Transverse colon (tissue), 4 donors: ENCODE measurements around the gene FBN2. TPM values are rescaled to one million over a fixed set of nuclear protein-coding genes. Genes with fewer than 3 reads are reported as not detected.

Source experiments
- DNase-seq: peaks from one replicate; pipeline ENCODE4 v3.0.0-alpha.2; 2019
- H3K27ac ChIP-seq, 4 donors: fragments of 200-600 bp; sonication (generic); 2 replicates each; pipeline ENCODE4 v1.5.1; 2016 to 2018; ENCODE audit warnings: inconsistent platforms in 4 of 4
- H3K27me3 ChIP-seq: fragments of 200-600 bp; sonication (generic); 2 replicates; pipeline ENCODE4 v1.5.1; 2017; ENCODE audit warnings: inconsistent platforms
- H3K36me3 ChIP-seq, 4 donors: fragments of 200-600 bp; sonication (generic); 2 replicates each; pipeline ENCODE4 v1.5.1; 2017 to 2019; ENCODE audit warnings: inconsistent platforms in 4 of 4
- H3K4me1 ChIP-seq, 4 donors: fragments of 200-600 bp; sonication (generic); 2 replicates each; pipeline ENCODE4 v1.5.1; 2017 to 2020; ENCODE audit warnings: inconsistent platforms in 4 of 4
- H3K4me3 ChIP-seq, 4 donors: fragments of 200-600 bp; sonication (generic); 1 replicate in 1 of 4; 2 replicates in 3 of 4; pipeline versions ENCODE4 v1.5.1 to v1.6.1; 2017 to 2019; ENCODE audit warnings: inconsistent platforms in 4 of 4
- H3K9me3 ChIP-seq, 2 donors: fragments of 200-600 bp; sonication (generic); 2 replicates each; pipeline ENCODE4 v1.5.1; 2017 to 2019; ENCODE audit warnings: inconsistent platforms in 2 of 2
- CTCF ChIP-seq, 5 experiments: fragments of 200-600 bp in 3 of 5; fragments of 450-650 bp in 2 of 5; sonication (generic) in 3 of 5; IDR thresholded peaks; 1 replicate in 2 of 5; 2 replicates in 3 of 5; pipeline ENCODE4 v1.5.1; 2016 to 2017; ENCODE audit warnings: antibody characterized with exemption in 5 of 5, inconsistent platforms in 3 of 5, mild to moderate bottlenecking in 2 of 5, moderate library complexity in 1 of 5
- EP300 ChIP-seq: sonication (generic); formaldehyde crosslinking; IDR thresholded peaks from one replicate; pipeline ENCODE4 v1.6.1; 2017; ENCODE audit warnings: antibody characterized with exemption, low read depth
- POLR2A ChIP-seq: fragments of 450-650 bp; IDR thresholded peaks from one replicate; pipeline ENCODE4 v1.6.1; 2016; ENCODE audit warnings: antibody characterized with exemption, mild to moderate bottlenecking, moderate library complexity
- POLR2AphosphoS5 ChIP-seq, 3 donors: sonication (generic); formaldehyde crosslinking; IDR thresholded peaks; one replicate each; pipeline ENCODE4 v1.6.1; 2016; ENCODE audit warnings: antibody characterized with exemption in 3 of 3
- WGBS, 2 donors: methylation state at CpG; one replicate each; pipeline ENCODE4 v1.1.5; 2018; ENCODE audit warnings: low coverage in 1 of 2; 5-methylcytosine and 5-hydroxymethylcytosine counted together
- in situ Hi-C, 4 donors: fragments of 200-750 bp; cut with MboI; loops; one replicate each; pipeline versions ENCODE4 v1.15.0 to v1.15.1; 2017; ENCODE audit warnings: low sequenced_read_pairs in 3 of 4, low pct_ligation_motif_present in 1 of 4, low pct_unique_long_range_greater_than_20kb in 1 of 4
- intact Hi-C: fragments of 100-400 bp; cut with DNase I; formaldehyde crosslinking; loops from one replicate; pipeline ENCODE4 v1.15.1; 2023; ENCODE audit warnings: low total_unique reads
- total RNA-seq, 4 donors: library from RNA; depleted of rRNA; stranded (reverse); fragments of >200 nt; gene quantifications; one replicate each; pipeline ENCODE4 v1.1.0, GENCODE V29; 2016

Gene FBN2
- total RNA-seq, 4 donors from 2014 or later = 0.79 to 16.1 (median 2.6) TPM

GRCh38 chr5:128290152-128290858, 247.7 kb downstream of the FBN2 start:
- Histone ChIP-seq H3K4me1 (no peaks in the 10 kb centered on the region), H3K36me3 (no peaks in the 10 kb centered on the region), H3K4me3 (no peak overlapping the region), H3K9me3 (no peaks in the 10 kb centered on the region), H3K27ac (no peak overlapping the region), H3K27me3 (no peaks in the 10 kb centered on the region)
- in situ Hi-C loops = no loop called here
- 63 to 68% methylated on average over 2 of the region's 2 CpGs for WGBS, 2 donors
- TF ChIP-seq POLR2A = no peak
- no peak for TF ChIP-seq EP300
- TF ChIP-seq CTCF (IDR thresholded peaks at IDR 0.05) = no peak
- no peak for TF ChIP-seq POLR2AphosphoS5 (IDR thresholded peaks at IDR 0.05)
- no peak for DNase-seq
- intact Hi-C loops = no loop called here

GRCh38 chr5:128287740-128288139, 250.3 kb downstream of the FBN2 start:
- H3K4me3 ChIP-seq = no peak overlapping the region
- H3K36me3 ChIP-seq = no peaks in the 10 kb centered on the region
- 64 to 84% methylated on average over 2 of the region's 2 CpGs for WGBS, 2 donors
- no peaks in the 10 kb centered on the region for H3K27me3 ChIP-seq
- H3K9me3 ChIP-seq = no peaks in the 10 kb centered on the region
- intact Hi-C loops (no loop called here), in situ Hi-C loops (no loop called here)
- no peak overlapping the region for H3K27ac ChIP-seq
- H3K4me1 ChIP-seq = no peaks in the 10 kb centered on the region
- DNase-seq = no peak
- TF ChIP-seq EP300 (no peak), POLR2AphosphoS5 (IDR thresholded peaks at IDR 0.05) (no peak), POLR2A (no peak), CTCF (IDR thresholded peaks at IDR 0.05) (no peak)

- Histone ChIP-seq H3K36me3 (no peaks in the 10 kb centered on the region), H3K4me1 (no peaks in the 10 kb centered on the region), H3K4me3 (no peak overlapping the region), H3K27ac (no peak overlapping the region), H3K9me3 (no peaks in the 10 kb centered on the region), H3K27me3 (no peaks in the 10 kb centered on the region)
- no peak for DNase-seq
- TF ChIP-seq POLR2AphosphoS5 (IDR thresholded peaks at IDR 0.05) (no peak), CTCF (IDR thresholded peaks at IDR 0.05) (no peak), EP300 (no peak), POLR2A (no peak)
- intact Hi-C loops = no loop called here
- in situ Hi-C loops = no loop called here
- 83 to 91% methylated on average over 2 of the region's 2 CpGs for WGBS, 2 donors
Observed at GRCh38 chr5:128284236-128284635, 253.8 kb downstream of the FBN2 start.

- no peak for DNase-seq
- H3K9me3 ChIP-seq = no peaks in the 10 kb centered on the region
- 23 to 75% methylated on average over 2 of the region's 2 CpGs for WGBS, 2 donors
- H3K27me3 ChIP-seq = no peaks in the 10 kb centered on the region
- H3K4me3 ChIP-seq = no peak overlapping the region
- no peak overlapping the region for H3K27ac ChIP-seq
- in situ Hi-C loops (no loop called here), intact Hi-C loops (no loop called here)
- H3K4me1 ChIP-seq = no peaks in the 10 kb centered on the region
- no peaks in the 10 kb centered on the region for H3K36me3 ChIP-seq
- TF ChIP-seq CTCF (IDR thresholded peaks at IDR 0.05) = no peak
- TF ChIP-seq POLR2AphosphoS5 (IDR thresholded peaks at IDR 0.05) = no peak
- TF ChIP-seq EP300 = no peak
- no peak for TF ChIP-seq POLR2A
Observed at GRCh38 chr5:128279345-128279744, 258.7 kb downstream of the FBN2 start.
